Measurements from ENCODE around the gene TBC1D14.
"Not testable (repeated sequence)": the region's sequence is repeated elsewhere in the genome, so short reads cannot be mapped to it uniquely, and the experiment has no call there.

TBC1D14 gene

GRCh38 chr4:6905516-6906445 lies 3.8 kb upstream of the TBC1D14 start:
- TF ChIP-seq CTCF (IDR thresholded peaks at IDR 0.05; ENCODE audit: insufficient read depth, missing control alignments), result no peak
- FAIRE-seq (no peak), DNase-seq (ENCODE audit: insufficient read length, low spot score) (no peak)

- FAIRE-seq; DNase-seq (ENCODE audit: insufficient read length, low spot score): not testable (repeated sequence)
Observed at GRCh38 chr4:6906486-6906885, 3.1 kb upstream of the TBC1D14 start.

GRCh38 chr4:6907658-6908191 lies 1.9 kb upstream of the TBC1D14 start:
- no peak for FAIRE-seq

GRCh38 chr4:6908432-6909112 lies 1.1 kb upstream of the TBC1D14 start:
- FAIRE-seq (no peak), DNase-seq (ENCODE audit: insufficient read length, low spot score) (no peak)
- TF ChIP-seq CTCF (IDR thresholded peaks at IDR 0.05; ENCODE audit: insufficient read depth, missing control alignments), result no peak

More at GRCh38 chr4:6907658-6908191, 1.9 kb upstream of the TBC1D14 start:
- peak; percentile 66 for DNase-seq (ENCODE audit: insufficient read length, low spot score)
- TF ChIP-seq CTCF (IDR thresholded peaks at IDR 0.05; ENCODE audit: insufficient read depth, missing control alignments), result peak; percentile 35

GRCh38 chr4:6909970-6910339 lies 329 bp downstream of the TBC1D14 start:
- DNase-seq (ENCODE audit: insufficient read length, low spot score) (no peak), FAIRE-seq (no peak)
- no peak for TF ChIP-seq CTCF (IDR thresholded peaks at IDR 0.05; ENCODE audit: insufficient read depth, missing control alignments)

- no peak for DNase-seq (ENCODE audit: insufficient read length, low spot score)
- TF ChIP-seq CTCF (IDR thresholded peaks at IDR 0.05; ENCODE audit: insufficient read depth, missing control alignments), result no peak
- FAIRE-seq, result no peak
Observed at GRCh38 chr4:6910340-6910959, 824 bp downstream of the TBC1D14 start.
